BE2C (cell line): Measurements from ENCODE around the gene CXCR6.

Source experiments
- DNase-seq: peaks from one replicate; pipeline ENCODE4 v3.0.0-alpha.2; 2020
- H3K27me3 ChIP-seq: fragments of 250-450 bp; sonication (Bioruptor Pico); 2 replicates; pipeline ENCODE4 v1.5.1; 2020; ENCODE audit warnings: mild to moderate bottlenecking
- H3K36me3 ChIP-seq: fragments of 250-450 bp; sonication (Bioruptor Pico); 2 replicates; pipeline ENCODE4 v1.5.1; 2020; ENCODE audit warnings: mild to moderate bottlenecking
- H3K4me1 ChIP-seq: fragments of 250-450 bp; sonication (Bioruptor Pico); 2 replicates; pipeline ENCODE4 v1.5.1; 2020
- H3K4me3 ChIP-seq: 2 replicates; pipeline ENCODE4 v1.5.1; 2011; ENCODE audit warnings: low read depth, low read length
- H3K9me3 ChIP-seq: fragments of 250-450 bp; sonication (Bioruptor Pico); 2 replicates; pipeline ENCODE4 v1.5.1; 2020
- TF ChIP-seq, protein P1 (sequence below): IDR thresholded peaks from 2 replicates; pipeline ENCODE4 v1.5.1; 2012; ENCODE audit warnings: mild to moderate bottlenecking, low read depth, low read length

CXCR6 gene

DNA sequence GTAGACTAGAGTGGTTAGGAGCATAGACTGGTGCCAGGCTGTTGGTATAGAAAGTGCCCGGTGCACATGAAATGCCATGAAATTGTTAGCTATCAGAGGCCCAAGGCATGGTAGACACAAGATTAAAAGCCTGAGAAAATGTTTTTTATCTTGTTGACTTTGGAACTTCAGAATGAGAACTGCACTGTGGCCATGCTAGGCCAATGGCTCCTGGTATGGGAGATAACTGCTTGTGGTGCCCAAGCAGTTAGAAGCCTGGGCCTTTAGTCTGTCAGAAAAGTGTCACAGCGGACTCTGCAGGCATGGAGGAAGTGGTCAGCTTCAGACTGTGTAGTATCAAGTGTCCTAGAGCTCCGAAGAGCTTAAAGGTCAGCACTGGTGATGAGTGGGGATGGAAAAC, 40.5 kb downstream of the CXCR6 start:
- H3K4me1 ChIP-seq: no peaks in the 10 kb centered on the region
- TF ChIP-seq, protein P1, sequence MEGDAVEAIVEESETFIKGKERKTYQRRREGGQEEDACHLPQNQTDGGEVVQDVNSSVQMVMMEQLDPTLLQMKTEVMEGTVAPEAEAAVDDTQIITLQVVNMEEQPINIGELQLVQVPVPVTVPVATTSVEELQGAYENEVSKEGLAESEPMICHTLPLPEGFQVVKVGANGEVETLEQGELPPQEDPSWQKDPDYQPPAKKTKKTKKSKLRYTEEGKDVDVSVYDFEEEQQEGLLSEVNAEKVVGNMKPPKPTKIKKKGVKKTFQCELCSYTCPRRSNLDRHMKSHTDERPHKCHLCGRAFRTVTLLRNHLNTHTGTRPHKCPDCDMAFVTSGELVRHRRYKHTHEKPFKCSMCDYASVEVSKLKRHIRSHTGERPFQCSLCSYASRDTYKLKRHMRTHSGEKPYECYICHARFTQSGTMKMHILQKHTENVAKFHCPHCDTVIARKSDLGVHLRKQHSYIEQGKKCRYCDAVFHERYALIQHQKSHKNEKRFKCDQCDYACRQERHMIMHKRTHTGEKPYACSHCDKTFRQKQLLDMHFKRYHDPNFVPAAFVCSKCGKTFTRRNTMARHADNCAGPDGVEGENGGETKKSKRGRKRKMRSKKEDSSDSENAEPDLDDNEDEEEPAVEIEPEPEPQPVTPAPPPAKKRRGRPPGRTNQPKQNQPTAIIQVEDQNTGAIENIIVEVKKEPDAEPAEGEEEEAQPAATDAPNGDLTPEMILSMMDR: no peak

GRCh38 chr3:45984331-45985312, 41.4 kb downstream of the CXCR6 start:
- DNase-seq: no peak
- H3K36me3 ChIP-seq: no peaks in the 10 kb centered on the region; the same call in 1 of the 2 replicates
- no peaks in the 10 kb centered on the region for H3K4me1 ChIP-seq
- no peaks in the 10 kb centered on the region for H3K27me3 ChIP-seq
- TF ChIP-seq, protein P1: no peak
- no peaks in the 10 kb centered on the region for H3K9me3 ChIP-seq
- no peak overlapping the region for H3K4me3 ChIP-seq

More for the DNA sequence above, 40.5 kb downstream of the CXCR6 start:
- Histone ChIP-seq H3K36me3 (no peaks in the 10 kb centered on the region; the same call in 1 of the 2 replicates), H3K9me3 (no peaks in the 10 kb centered on the region), H3K4me3 (no peak overlapping the region), H3K27me3 (no peaks in the 10 kb centered on the region)
- DNase-seq: no peak

DNA sequence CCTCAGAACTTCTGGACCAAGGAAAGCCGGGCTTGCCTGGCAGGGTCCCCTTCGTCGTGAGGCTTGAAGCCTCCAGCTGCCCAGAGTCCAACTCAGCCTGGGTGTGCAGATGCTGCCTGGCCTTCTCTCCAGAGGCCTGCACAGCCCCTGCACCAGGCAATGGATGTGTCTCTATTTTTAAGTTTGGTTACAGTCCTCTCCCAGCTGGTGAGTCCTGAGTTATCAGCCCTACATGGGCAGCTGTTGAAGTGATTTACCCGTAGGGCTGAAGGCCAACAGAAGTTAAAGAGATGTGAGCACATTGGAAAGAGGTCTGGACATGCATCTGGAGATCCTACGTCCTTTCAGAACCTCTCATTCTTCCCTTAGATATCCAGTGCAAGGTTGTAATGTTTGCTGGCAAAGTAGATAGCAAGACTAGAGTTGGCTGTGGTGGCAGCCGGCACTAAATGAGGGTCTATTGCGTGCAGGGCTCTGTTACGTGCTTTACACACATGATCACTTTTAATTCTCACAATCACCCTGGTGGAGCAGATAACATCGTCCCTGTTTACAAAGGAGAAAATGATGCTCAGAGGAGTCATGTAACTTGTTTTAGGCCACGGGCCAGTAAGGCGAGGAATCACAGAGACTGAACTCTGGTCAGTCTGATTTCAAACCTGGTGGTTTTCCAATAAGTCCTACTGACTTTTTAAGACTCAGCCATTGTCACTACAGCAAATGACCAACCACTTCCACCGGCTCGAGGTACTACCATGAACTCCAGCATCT, 42.5 kb downstream of the CXCR6 start:
- no peaks in the 10 kb centered on the region for H3K4me1 ChIP-seq
- H3K4me3 ChIP-seq: no peak overlapping the region
- H3K9me3 ChIP-seq: no peaks in the 10 kb centered on the region
- TF ChIP-seq, protein P1: no peak
- H3K36me3 ChIP-seq: no peaks in the 10 kb centered on the region; the same call in 1 of the 2 replicates
- H3K27me3 ChIP-seq: no peaks in the 10 kb centered on the region
- no peak for DNase-seq

- no peaks in the 10 kb centered on the region; the same call in 1 of the 2 replicates for H3K36me3 ChIP-seq
- H3K4me3 ChIP-seq: no peak overlapping the region
- H3K4me1 ChIP-seq: no peaks in the 10 kb centered on the region
- no peak for DNase-seq
- no peaks in the 10 kb centered on the region for H3K9me3 ChIP-seq
- TF ChIP-seq, protein P1: no peak
- no peaks in the 10 kb centered on the region for H3K27me3 ChIP-seq
Observed at GRCh38 chr3:45986303-45986982, 43.2 kb downstream of the CXCR6 start.

DNA sequence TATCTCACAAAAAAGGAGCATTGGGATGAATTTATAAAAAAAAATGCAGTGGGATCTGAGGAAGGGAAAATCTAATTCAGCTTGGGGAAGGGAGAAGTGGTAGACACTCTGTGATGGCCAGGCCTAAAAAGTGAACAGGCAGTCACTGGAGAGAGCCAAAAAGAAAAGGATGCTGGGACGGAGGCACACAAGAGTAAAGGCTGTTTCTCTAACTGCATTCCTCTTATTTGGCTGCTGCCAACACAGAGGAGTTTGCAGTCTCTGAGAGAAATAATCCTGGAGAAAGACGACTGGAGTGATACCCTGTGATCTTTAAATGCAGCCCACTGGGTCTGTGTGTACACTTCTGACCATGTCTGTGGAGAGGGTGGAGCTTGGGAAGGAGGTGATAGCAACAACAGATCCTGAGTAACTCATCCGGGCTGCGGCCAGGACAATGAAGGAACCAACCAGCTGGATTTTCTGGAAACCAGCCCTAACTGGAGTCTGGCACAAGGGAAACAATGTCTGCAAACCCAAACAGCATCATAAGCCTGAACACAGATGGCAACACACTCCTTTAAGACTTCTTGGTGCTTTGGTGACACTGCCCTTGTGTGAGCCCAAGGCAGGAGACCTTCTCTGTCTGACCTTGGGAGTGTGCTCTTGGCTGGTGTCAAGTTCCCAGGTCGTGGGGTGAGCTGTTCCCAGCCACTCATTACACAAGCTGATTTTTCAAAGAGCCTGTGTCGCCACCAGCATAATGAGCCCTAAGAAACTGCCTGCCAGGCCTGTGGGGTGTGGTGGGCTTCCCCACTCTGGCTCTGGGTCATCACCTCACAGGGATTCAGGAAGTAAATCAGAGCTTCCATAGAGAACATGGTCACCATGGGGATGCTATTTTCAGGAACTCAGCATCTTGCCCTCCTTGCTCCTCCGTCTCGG, 44.4 kb downstream of the CXCR6 start:
- DNase-seq: no peak
- Histone ChIP-seq H3K36me3 (no peaks in the 10 kb centered on the region; the same call in 1 of the 2 replicates), H3K4me1 (no peaks in the 10 kb centered on the region), H3K4me3 (no peak overlapping the region), H3K9me3 (no peaks in the 10 kb centered on the region), H3K27me3 (no peaks in the 10 kb centered on the region)
- TF ChIP-seq, protein P1: no peak
